Activated CD8-positive, alpha-beta memory T cell treated with anti-CD3 and anti-CD28 coated beads, Interleukin-2, amount 50 U/mL, for 48 hours (primary cell): Measurements from ENCODE around the gene REPIN1.

Experiments used
- DNase-seq: peaks from one replicate; pipeline ENCODE4 v3.0.0-alpha.2; 2020

The REPIN1 gene

GRCh38 chr7:150361807-150362621, 6.6 kb upstream of the REPIN1 start:
- no peak for DNase-seq

GRCh38 chr7:150363370-150363769, 5.3 kb upstream of the REPIN1 start:
- no peak for DNase-seq

- DNase-seq: no peak
Observed at GRCh38 chr7:150363872-150364271, 4.8 kb upstream of the REPIN1 start.

- DNase-seq: no peak
Observed at GRCh38 chr7:150365194-150365593, 3.4 kb upstream of the REPIN1 start.

GRCh38 chr7:150365673-150366398, 2.8 kb upstream of the REPIN1 start:
- DNase-seq: no peak

- DNase-seq: no peak
Observed at GRCh38 chr7:150367677-150368095, 936 bp upstream of the REPIN1 start.

- peak; percentile 73 for DNase-seq
Observed at GRCh38 chr7:150368884-150369747, 494 bp downstream of the REPIN1 start.

GRCh38 chr7:150369748-150370501, 1.3 kb downstream of the REPIN1 start:
- DNase-seq: no peak

- no peak for DNase-seq
Observed at GRCh38 chr7:150370612-150371071, 2.0 kb downstream of the REPIN1 start.

GRCh38 chr7:150371131-150371995, 2.7 kb downstream of the REPIN1 start:
- DNase-seq: no peak

- no peak for DNase-seq
Observed at GRCh38 chr7:150371996-150372270, 3.3 kb downstream of the REPIN1 start.

GRCh38 chr7:150372271-150373048, 3.8 kb downstream of the REPIN1 start:
- no peak for DNase-seq

GRCh38 chr7:150373049-150373801, 4.6 kb downstream of the REPIN1 start:
- no peak for DNase-seq

- DNase-seq: no peak
Observed at GRCh38 chr7:150374026-150374425, 5.4 kb downstream of the REPIN1 start.

GRCh38 chr7:150374472-150374871, 5.8 kb downstream of the REPIN1 start:
- DNase-seq: no peak

GRCh38 chr7:150375662-150376521, 7.3 kb downstream of the REPIN1 start:
- DNase-seq: no peak

GRCh38 chr7:150376560-150376959, 7.9 kb downstream of the REPIN1 start:
- DNase-seq: no peak

GRCh38 chr7:150377196-150377595, 8.6 kb downstream of the REPIN1 start:
- DNase-seq: no peak

GRCh38 chr7:150377635-150378034, 9.0 kb downstream of the REPIN1 start:
- DNase-seq: no peak
